Smooth muscle cell (in vitro differentiated cells): Measurements from ENCODE around the gene TTC13. TPM values are rescaled to one million over a fixed set of nuclear protein-coding genes. Genes with fewer than 3 reads are reported as not detected.

Experiments used
- DNase-seq: peaks from one replicate; lab custom pipeline; 2025; ENCODE audit not compliant: unreplicated experiment; lab: John Stamatoyannopoulos, UW
- H2AFZ ChIP-seq: fragments of 200-600 bp; sonication (generic); 2 replicates; pipeline ENCODE4 v1.6.0; 2016; ENCODE audit warnings: antibody characterized with exemption, low read depth, mild to moderate bottlenecking
- H3F3A ChIP-seq: fragments of 200-600 bp; sonication (generic); 2 replicates; pipeline ENCODE4 v1.6.0; 2017; ENCODE audit warnings: antibody characterized with exemption, low read depth
- H3K27ac ChIP-seq: fragments of 200-600 bp; sonication (generic); 2 replicates; pipeline ENCODE4 v1.5.1; 2016; ENCODE audit warnings: low read depth, mild to moderate bottlenecking
- H3K27me3 ChIP-seq: fragments of 200-600 bp; sonication (generic); 2 replicates; pipeline ENCODE4 v1.6.1; 2016; ENCODE audit warnings: low read depth, mild to moderate bottlenecking
- H3K36me3 ChIP-seq: fragments of 200-600 bp; sonication (generic); 2 replicates; pipeline ENCODE4 v1.5.1; 2016; ENCODE audit warnings: low read depth
- H3K4me1 ChIP-seq: fragments of 200-600 bp; sonication (generic); 2 replicates; pipeline ENCODE4 v1.5.1; 2016; ENCODE audit warnings: low read depth
- H3K4me2 ChIP-seq: fragments of 200-600 bp; sonication (generic); 2 replicates; pipeline ENCODE4 v1.6.0; 2016; ENCODE audit warnings: mild to moderate bottlenecking
- H3K4me3 ChIP-seq: fragments of 200-600 bp; sonication (generic); 2 replicates; pipeline ENCODE4 v1.5.1; 2016; ENCODE audit warnings: mild to moderate bottlenecking
- H3K79me2 ChIP-seq: fragments of 200-600 bp; sonication (generic); 2 replicates; pipeline ENCODE4 v1.6.0; 2016; ENCODE audit warnings: low read depth, mild to moderate bottlenecking
- H3K9ac ChIP-seq: fragments of 200-600 bp; sonication (generic); 2 replicates; pipeline ENCODE4 v1.6.0; 2016; ENCODE audit warnings: low read depth
- H3K9me3 ChIP-seq: fragments of 200-600 bp; sonication (generic); replicated peaks from 2 replicates; pipeline ENCODE4 v1.5.1; 2016; ENCODE audit warnings: low read depth
- H4K20me1 ChIP-seq: fragments of 200-600 bp; sonication (generic); 2 replicates; pipeline ENCODE4 v1.6.0; 2016; ENCODE audit warnings: low read depth
- WGBS: methylation state at CpG from one replicate; pipeline ENCODE4 v1.1.7; 2016; ENCODE audit warnings: low lambda C conversion rate; 5-methylcytosine and 5-hydroxymethylcytosine counted together
- polyA plus RNA-seq: library from polyadenylated mRNA; unstranded; fragments of >200 nt; fragmentation: Nextera tagmentation; extraction: Ambion mirVana; gene quantifications from 2 replicates; pipeline ENCODE4 v1.2.1, GENCODE V29; 2016
- total RNA-seq: library from RNA; depleted of rRNA; stranded (reverse); fragments of >200 nt; gene quantifications from 2 replicates; pipeline ENCODE4 v1.2.3, GENCODE V29; 2014
- TF ChIP-seq, protein P1 (sequence below): fragments of 200-600 bp; sonication (generic); IDR thresholded peaks from 2 replicates; pipeline ENCODE4 v1.5.1; 2017; ENCODE audit warnings: borderline replicate concordance, mild to moderate bottlenecking, antibody characterized with exemption; ENCODE audit not compliant: insufficient read depth, poor library complexity, severe bottlenecking

Gene TTC13
- total and polyA plus RNA-seq, 2 experiments from 2014 or later = 5.6 to 9.1 TPM

- Histone ChIP-seq H3K4me2 (no peak overlapping the region), H4K20me1 (no peaks in the 10 kb centered on the region), H3K4me3 (no peak overlapping the region), H3K9me3 (no peaks in the 10 kb centered on the region), H3K9ac (no peak overlapping the region), H3K27me3 (no peaks in the 10 kb centered on the region), H3K79me2 (no peaks in the 10 kb centered on the region), H3F3A (no peaks in the 10 kb centered on the region), H3K27ac (no peak overlapping the region), H3K36me3 (no peaks in the 10 kb centered on the region), H3K4me1 (no peaks in the 10 kb centered on the region), H2AFZ (no peak overlapping the region)
- TF ChIP-seq, protein P1, sequence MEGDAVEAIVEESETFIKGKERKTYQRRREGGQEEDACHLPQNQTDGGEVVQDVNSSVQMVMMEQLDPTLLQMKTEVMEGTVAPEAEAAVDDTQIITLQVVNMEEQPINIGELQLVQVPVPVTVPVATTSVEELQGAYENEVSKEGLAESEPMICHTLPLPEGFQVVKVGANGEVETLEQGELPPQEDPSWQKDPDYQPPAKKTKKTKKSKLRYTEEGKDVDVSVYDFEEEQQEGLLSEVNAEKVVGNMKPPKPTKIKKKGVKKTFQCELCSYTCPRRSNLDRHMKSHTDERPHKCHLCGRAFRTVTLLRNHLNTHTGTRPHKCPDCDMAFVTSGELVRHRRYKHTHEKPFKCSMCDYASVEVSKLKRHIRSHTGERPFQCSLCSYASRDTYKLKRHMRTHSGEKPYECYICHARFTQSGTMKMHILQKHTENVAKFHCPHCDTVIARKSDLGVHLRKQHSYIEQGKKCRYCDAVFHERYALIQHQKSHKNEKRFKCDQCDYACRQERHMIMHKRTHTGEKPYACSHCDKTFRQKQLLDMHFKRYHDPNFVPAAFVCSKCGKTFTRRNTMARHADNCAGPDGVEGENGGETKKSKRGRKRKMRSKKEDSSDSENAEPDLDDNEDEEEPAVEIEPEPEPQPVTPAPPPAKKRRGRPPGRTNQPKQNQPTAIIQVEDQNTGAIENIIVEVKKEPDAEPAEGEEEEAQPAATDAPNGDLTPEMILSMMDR = no peak
- WGBS = 84% methylated on average over 5 of the region's 5 CpGs
- no peak for DNase-seq
These were observed 52.5 kb downstream of the TTC13 start for GRCh38 chr1:230926182-230926581.

DNA sequence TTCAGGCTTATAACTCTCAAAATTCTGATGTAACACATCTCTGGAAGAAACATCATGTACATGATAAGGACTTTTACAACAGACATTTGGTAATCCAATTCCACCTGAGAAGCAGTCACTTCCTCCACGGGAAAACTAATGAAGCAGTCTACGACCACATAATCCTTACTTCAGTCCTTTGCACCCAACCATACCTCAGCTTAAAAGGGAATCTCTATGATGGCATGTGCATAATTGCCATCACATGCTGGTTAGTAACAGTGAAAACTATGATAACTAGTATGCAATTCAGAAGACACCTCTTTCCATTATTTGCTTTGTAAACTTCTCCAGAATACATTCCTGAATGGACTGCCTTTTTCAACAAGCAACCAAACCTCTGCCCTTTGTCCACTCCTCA, 53.1 kb downstream of the TTC13 start:
- H4K20me1 ChIP-seq = no peaks in the 10 kb centered on the region
- no peaks in the 10 kb centered on the region for H3K4me1 ChIP-seq
- H3F3A ChIP-seq = no peaks in the 10 kb centered on the region
- TF ChIP-seq, protein P1 = no peak
- no peak overlapping the region for H3K27ac ChIP-seq
- H3K27me3 ChIP-seq = no peaks in the 10 kb centered on the region
- no peaks in the 10 kb centered on the region for H3K9me3 ChIP-seq
- H3K4me2 ChIP-seq = no peak overlapping the region
- no peaks in the 10 kb centered on the region for H3K36me3 ChIP-seq
- H3K79me2 ChIP-seq = no peaks in the 10 kb centered on the region
- WGBS = 88% methylated on average over 2 of the region's 2 CpGs
- no peak overlapping the region for H3K9ac ChIP-seq
- no peak overlapping the region for H2AFZ ChIP-seq
- no peak overlapping the region for H3K4me3 ChIP-seq
- no peak for DNase-seq

DNA sequence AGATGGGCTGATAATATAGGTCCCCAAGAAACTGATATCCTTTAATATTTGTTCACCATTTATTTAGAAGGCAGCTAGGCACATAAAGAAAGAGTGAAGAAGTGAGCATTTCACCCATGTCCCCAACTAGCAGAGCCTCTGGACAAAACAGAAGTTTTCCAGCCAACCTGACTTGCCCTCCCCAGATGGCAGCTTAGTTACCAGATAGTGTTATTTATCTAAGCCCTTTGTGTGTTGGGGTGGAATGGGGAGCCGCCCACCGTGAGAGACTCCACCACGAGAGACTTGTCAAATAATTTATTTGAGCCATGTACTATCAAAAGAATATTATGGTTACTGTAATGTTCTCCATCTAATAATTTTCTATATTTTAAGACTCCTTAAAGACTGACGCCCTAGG, 55.5 kb downstream of the TTC13 start:
- Histone ChIP-seq H3K27me3 (no peaks in the 10 kb centered on the region), H4K20me1 (no peaks in the 10 kb centered on the region), H3K36me3 (no peaks in the 10 kb centered on the region), H3K9me3 (no peaks in the 10 kb centered on the region), H3F3A (no peaks in the 10 kb centered on the region), H2AFZ (no peak overlapping the region), H3K4me2 (no peak overlapping the region), H3K79me2 (no peaks in the 10 kb centered on the region), H3K4me1 (no peaks in the 10 kb centered on the region), H3K4me3 (no peak overlapping the region), H3K9ac (no peak overlapping the region), H3K27ac (no peak overlapping the region)
- no peak for DNase-seq
- 93% methylated on average over 4 of the region's 4 CpGs for WGBS
- TF ChIP-seq, protein P1 = no peak

DNA sequence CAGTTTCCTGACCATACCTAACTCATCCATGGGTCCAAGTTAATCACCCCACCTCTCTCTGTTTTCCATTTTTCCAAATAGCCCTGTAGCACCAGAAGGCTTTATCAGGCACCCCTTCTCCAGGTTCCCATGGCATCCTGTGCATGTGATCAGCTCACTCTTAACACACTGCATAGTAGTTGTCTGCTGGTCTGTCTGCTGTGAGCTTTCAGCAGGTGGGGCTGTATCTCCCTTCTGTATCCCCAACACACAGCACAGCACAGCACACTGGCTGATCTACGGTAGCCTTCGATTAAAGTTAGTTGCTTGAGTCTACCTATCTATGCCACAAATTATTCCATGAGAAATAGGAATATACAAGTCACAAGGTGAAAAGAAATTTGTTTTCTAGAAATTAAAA, 56.0 kb downstream of the TTC13 start:
- WGBS = 93% methylated on average over 2 of the region's 2 CpGs
- H3F3A ChIP-seq = no peaks in the 10 kb centered on the region
- no peaks in the 10 kb centered on the region for H3K27me3 ChIP-seq
- no peaks in the 10 kb centered on the region for H3K4me1 ChIP-seq
- H3K9me3 ChIP-seq = no peaks in the 10 kb centered on the region
- TF ChIP-seq, protein P1 = peak; percentile 5
- H3K4me2 ChIP-seq = no peak overlapping the region
- no peaks in the 10 kb centered on the region for H3K36me3 ChIP-seq
- H3K27ac ChIP-seq = no peak overlapping the region
- no peak for DNase-seq
- no peaks in the 10 kb centered on the region for H3K79me2 ChIP-seq
- H4K20me1 ChIP-seq = no peaks in the 10 kb centered on the region
- no peak overlapping the region for H3K4me3 ChIP-seq
- H3K9ac ChIP-seq = no peak overlapping the region
- no peak overlapping the region for H2AFZ ChIP-seq
